DMS114 treated with DMSO at 0.1 percent for 48 hours (cell line): ENCODE results near the gene SEC63.
A peak's percentile ranks its signal among the peaks of the same experiment; 100 is the strongest.
"Not testable (repeated sequence)": the region's sequence is repeated elsewhere in the genome, so short reads cannot be mapped to it uniquely, and the experiment has no call there.

Source experiments
- DNase-seq: peaks from one replicate; lab custom pipeline; 2025; ENCODE audit not compliant: unreplicated experiment; lab: John Stamatoyannopoulos, UW

Gene SEC63

DNA sequence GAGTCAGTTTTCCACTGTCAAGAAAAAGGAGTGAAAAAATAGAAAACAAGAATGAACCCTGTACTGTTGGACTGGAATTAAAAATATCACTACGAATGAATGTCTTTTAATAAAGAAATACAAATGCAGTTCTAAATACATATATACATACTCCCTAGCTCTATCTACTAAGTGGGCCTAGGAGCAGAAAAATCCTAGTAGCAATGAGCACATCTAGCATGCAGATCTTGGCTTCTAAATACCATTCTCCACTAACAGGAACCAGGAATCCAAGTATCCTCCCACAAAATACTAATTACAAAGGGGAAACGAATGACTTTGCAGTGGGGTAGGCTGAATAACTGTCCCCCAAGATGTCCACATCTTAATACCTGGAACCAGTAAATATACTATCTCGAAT is 25.4 kb downstream of the SEC63 start:
- no peak for DNase-seq

DNA sequence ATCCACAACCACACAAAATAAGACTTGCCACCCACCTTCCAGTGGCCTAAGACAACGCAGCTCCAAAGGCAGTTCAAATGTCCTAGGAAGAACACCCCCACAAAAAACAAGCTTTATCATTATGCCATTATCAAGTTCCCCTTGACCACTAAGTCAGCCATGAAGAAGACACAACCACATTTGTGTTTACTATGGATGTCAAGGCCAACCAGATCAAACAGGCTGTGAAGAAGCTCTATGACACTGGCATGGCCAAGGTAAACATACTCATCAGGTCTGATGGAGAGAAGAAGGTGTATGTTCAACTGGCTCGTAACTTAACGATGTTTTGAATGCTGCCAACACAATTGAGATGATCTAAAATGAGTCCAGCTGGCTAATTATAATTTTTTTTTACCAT is 26.1 kb downstream of the SEC63 start:
- no peak for DNase-seq

DNA sequence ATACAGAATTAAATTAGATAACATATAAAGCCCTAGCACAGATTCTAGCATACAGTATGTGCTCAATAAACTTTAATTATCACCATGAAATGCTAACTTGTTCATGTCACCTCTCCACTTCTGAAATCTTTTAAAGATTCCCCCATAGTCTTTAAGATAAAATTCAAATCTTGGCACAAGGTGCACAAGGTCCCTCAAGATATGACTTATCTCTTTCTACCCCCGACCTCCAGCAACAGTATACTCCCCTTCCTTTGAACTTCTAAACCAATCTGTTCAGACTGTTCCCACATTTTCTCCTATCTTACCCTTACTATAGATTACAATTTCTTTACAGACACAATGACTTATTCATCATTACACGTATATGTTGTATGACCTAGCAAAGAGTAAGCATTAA is 29.0 kb downstream of the SEC63 start:
- DNase-seq = no peak

DNA sequence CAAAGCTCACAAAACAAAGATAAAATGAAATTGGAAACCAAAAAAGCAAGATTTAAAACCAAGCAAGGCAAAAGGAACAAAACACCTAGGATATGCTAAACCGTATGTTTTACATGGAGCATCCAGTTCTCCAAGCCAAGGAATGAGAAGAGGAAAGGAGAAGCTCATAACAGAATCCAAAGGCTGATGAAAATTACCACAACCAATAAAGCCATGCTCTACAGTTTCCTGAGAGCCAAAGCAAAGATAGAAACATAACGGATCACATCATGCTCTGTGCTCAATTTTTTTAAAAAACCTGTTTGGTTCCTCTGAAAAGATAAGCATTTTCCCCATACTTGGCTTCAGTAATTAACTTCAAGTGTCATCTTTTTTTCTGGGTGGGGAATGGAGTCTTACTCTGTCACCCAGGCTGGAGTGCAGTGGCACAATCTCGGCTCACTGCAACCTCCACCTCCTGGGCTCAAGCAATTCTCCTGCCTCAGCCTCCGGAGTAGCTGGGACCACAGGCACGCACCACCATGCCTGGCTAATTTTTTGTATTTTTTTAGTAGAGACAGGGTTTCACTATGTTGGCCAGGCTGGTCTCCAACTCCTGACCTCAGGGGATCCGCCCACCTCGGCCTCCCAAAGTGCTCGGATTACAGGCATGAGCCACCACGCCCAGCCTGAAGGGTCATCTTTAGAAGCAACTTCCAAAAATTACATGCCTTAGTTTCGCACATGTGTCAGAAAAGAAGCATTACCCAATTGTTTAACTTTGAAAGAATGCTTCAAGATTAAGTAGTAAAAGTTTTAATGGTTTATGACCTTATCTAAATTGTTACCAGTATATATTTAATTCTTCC is 31.1 kb downstream of the SEC63 start:
- DNase-seq = not testable (repeated sequence)

DNA sequence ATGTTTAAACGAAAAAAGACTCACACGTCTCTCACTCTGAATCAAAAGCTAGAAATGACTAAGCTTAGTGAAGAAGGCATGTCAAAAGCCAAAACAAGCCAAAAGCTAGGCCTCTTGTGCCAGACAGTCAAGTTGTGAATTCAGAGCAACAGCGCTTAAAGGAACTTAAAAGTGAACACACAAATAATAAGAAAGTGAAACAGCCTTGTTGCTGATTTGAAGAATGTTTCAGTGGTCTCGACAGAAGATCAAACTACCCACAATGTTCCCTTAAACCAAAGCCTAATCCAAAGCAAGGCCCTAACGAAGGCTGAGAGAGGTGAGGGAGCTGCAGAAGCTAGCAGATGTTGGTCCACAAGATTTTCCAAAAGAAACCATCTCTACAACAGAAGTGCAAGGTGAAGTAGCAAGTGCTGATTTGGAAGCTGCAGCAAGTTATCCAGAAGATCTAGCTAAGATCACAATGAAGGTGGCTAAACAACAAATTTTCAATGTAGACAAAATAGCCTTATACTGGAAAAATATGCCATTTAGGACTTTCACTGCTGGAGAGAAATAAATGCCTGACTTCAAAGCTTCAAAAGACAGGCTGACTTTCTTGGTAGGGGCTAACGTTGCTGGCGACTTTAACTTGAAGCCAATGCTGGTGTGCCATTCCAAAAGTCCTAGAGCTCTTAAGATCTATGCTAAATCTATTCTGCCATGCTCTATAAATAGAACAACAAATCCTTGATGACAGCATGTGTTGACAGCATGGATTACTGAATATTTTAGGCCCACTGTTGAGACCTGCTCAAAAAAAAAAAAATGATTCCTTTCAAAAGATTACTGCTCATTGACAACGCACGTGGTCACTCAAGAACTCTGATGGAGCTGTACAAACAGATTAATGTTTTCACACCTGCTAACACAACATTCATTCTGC is 40.3 kb downstream of the SEC63 start:
- DNase-seq = no peak

DNA sequence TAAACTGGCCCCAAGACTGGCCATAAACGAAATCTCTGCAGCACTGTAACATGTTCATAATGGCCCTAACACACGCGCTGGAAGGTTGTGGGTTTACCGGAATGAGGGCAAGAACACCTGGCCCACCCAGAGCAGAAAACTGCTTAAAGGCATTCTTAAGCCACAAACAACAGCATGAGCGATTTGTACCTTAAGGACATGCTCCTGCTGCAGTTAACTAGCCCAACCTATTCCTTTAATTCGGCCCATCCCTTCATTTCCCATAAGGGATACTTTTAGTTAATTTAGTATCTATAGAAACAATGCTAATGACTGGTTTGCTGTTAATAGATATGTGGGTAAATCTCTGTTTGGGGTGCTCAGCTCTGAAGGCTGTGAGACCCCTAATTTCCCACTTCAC is 41.0 kb downstream of the SEC63 start:
- not testable (repeated sequence) for DNase-seq

DNA sequence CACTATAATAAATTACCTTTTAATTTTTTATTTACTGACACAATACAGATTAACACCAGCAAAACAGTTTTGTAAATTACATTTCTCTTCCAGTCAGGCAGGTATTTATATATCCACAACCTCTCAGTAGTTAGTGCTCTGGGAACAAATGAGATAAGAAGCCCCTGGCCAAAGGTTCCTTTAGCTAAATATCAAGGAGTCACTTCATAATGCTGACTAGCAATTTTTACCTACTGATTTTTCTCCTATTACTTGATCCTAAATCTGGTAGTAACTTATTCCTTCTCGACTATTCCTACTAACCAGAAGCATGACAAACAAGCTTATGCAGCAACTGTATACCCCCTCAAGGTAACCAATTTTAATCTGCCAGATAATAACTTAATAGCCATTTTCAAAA is 46.3 kb downstream of the SEC63 start:
- no peak for DNase-seq

DNA sequence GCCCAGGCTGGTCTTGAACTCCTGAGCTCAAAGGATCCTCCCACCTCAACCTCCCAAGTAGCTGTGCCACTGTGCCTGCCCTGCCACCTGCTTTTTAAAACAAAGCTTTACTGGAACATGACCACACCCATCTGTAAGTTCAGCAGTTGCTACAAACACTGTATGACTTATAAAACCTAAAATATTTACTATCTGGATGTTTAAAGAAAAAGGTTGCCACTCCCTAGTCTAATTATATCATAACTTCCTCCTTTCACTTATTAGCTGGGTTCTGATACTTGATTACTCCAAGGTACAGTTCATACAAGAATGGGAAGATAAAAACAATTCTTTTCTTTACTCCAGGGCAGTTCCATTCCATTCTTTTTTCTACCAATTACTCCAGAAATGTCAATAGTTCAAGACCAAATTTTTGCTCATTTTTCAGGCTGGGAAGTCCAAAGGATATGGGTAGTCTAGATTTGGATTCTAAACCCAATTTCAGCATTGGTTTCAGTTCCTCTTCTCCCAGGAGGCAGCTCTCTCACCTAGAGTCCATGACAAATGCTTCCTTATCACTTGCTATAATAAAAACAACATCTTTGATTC is 63.1 kb downstream of the SEC63 start:
- no peak for DNase-seq

DNA sequence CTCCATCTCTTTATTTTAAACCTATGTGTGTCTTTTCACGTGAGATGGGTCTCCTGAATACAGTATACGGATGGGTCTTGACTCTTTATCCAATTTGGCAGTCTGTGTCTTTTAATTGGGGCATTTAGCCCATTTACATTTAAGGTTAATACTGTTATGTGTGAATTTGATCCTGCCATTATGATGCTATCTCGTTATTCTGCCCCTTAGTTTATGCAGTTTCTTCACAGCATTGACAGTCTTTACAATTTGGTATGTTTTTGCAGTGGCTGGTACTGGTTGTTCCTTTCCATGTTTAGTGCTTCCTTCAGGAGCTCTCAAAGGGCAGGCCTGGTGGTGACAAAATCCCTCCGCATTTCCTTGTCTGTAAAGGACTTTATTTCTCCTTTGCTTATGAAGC is 67.6 kb downstream of the SEC63 start:
- DNase-seq = not testable (repeated sequence)

DNA sequence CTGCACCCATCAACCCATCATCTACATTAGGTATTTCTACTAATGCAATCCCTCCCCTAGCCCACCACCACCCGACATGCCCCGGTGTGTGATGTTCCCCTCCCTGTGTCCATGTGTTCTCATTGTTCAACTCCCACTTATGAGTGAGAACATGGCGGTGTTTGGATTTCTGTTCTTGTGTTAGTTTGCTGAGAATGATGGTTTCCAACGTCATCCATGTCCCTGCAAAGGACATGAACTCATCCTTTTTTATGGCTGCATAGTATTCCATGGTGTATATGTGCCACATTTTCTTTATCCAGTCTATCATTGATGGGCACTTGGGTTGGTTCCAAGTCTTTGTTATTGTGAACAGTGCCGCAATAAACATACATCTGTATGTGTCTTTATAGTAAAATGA is 72.1 kb downstream of the SEC63 start:
- DNase-seq = not testable (repeated sequence)

DNA sequence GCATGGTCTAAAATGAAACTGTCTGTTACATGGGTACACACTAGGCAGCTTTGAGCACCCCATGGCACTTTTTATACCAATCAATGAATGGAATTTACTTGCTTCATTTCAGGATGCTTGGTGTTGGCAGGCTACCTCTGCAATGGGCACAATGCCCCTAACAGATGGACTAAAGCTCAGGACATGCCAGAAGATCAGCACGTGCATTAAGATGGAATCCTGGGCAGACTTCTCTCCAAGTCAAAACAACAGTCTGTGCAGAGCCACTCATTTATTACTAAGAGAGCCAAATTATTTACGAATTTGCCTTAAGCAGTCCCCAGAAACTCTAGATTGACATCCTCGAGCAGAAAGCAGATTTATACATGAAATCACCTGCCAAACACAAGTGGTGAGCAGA is 78.1 kb downstream of the SEC63 start:
- DNase-seq = no peak

DNA sequence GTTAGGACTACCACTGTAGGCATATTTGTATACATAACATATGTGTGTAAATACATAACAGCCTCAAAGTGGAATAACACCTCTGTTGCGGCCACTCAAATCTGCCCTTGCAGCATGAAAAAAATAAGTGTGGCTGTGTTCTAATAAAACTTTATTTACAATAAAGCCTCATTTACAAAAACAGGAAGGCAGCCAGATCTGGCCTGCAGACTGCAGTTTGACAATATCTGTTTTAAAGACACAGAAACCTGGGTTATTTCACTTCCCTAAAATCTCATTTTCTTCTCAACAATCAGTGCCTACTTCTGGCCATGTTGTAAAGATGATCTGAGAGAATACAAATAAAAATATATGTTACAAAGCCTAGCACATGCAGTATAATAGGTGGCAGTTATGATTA is 80.0 kb downstream of the SEC63 start:
- no peak for DNase-seq

DNA sequence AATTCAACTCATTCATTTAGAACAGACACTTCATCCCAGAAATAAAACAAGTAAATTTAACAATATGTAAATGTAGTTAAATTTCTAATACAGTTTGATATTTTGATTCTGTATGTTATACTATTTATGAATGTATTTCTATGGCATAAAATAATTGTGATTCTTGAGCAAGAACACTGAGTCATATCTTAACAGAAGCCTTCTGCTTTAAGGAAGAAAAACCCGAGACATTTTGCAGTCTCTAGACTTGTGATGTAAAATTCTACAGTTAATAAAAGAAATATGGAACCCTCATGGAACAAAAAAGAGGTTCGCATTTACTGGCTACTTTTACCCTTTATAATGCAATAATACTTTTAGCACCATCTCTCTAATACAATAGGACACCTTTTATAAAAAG is 86.0 kb downstream of the SEC63 start:
- no peak for DNase-seq

DNA sequence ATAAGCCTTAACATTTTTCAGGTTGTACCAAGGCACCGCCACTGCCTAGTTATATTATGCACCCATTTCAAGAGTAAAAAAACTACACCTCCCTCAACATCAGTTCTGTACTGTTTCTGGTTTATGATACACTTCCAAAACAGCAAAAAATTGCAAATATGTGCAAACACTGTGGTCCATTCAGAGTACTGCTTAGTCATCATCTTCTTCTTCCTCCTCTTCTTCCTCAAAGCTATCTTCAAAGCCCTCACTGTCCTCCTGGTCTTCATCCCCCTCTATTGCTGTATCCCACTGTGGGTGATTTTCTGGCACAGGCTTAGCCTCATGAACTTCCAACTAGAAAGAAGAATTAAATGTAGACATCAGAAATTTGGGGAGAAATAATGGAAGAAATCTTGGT is 86.5 kb downstream of the SEC63 start:
- DNase-seq = not testable (repeated sequence)

DNA sequence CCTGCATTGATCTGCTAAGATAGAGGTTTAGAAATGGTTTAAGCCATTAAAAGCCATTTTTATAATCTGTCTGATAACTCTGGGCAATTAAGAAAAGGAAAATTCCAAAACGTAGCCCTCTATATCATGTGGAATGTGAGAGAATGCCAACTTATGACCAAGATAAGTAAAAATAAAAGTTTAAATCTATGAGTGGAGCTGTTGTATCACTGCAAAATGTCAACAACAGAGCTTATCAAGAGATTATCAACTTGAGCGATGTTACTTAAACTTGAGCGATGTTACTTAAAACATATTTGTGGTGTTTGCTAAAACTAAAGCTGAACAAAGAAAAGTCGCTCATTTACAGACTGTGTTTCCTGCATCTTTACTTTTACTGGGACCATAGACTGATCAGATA is 87.0 kb downstream of the SEC63 start:
- no peak for DNase-seq

DNA sequence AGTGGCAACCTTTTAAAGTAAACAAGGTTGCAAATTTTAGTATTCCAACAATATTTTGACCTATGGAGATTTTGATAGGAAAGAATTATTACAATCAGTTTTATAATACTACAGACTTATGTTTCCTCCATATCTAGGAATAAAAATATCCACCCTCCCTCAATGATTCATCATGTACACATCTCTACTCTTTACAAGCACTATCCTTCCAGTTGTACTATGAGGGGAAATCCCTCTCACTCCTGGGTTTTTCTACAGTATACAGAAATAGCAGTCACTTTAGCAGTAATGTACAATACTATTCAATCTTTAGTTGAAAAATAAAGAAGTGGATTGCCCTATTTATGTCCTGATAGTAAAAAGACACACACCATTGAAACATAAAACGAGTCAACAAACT is 87.6 kb downstream of the SEC63 start:
- DNase-seq = no peak

DNA sequence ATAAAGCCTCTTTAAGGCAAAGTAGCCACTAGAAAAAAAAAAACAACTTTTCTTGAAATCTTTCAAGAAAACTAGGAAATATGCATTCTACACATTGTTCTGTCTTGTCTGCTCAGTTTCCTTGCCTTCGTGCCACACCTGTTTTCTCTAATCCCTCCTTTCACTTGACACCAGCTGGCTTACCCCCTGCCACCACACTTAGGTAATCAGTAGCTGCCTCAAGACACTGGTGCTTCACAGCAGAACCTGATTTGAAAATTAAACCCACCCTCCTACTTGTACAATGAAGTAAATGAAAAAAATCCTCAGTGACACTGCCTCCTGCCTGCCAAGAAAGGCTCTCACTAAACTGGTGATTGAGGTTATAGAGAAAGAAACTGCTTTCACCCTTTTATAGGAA is 88.1 kb downstream of the SEC63 start:
- no peak for DNase-seq

DNA sequence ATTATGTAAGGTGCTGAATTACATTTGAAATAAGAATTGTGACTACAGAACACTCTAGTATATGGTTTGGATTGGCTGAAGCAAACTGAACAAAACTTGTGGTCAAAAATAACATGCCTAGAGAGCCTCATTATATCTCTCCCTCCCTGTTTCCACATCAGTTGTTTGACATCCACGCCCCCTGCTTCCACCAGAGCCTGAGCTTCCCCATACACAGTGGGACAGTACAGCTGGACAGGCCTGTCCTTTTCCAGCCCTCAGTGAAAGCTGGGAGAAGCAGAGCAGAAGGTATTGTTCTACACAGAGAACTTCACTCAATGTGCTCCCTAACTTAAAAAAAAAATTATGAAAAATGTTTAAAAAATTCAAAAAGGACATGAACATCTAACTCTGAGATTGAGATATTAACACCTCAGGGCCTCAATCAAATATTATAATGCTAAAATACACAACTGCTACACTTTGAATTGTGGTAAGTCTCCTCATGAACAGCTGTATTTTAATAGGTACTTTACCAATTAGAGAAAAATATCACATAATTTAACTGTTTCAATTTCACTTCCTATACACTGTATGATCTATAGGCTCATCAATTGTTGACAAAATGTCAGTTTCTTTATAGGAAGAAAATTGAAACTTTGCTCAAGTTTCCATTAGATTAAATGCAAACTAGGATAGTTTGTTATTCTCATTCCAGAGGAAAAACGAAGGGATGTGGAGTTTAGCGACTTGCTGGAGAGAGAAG is 89.0 kb downstream of the SEC63 start:
- DNase-seq = no peak

DNA sequence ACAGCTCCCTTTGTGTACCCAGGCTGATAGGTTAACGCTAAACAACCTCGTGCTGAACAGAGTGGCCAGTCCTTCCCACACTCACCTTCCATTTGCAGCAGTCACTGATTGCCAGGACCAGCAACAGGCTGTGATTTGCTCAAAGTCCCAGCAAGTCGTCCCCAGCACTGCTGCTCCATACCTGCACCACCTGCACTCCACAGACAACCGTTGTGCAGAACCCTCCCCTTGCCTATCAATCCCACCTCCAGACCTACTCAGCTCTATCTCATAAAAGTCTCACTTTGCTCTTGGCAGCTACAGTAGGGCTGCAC is 90.7 kb downstream of the SEC63 start:
- DNase-seq = no peak

DNA sequence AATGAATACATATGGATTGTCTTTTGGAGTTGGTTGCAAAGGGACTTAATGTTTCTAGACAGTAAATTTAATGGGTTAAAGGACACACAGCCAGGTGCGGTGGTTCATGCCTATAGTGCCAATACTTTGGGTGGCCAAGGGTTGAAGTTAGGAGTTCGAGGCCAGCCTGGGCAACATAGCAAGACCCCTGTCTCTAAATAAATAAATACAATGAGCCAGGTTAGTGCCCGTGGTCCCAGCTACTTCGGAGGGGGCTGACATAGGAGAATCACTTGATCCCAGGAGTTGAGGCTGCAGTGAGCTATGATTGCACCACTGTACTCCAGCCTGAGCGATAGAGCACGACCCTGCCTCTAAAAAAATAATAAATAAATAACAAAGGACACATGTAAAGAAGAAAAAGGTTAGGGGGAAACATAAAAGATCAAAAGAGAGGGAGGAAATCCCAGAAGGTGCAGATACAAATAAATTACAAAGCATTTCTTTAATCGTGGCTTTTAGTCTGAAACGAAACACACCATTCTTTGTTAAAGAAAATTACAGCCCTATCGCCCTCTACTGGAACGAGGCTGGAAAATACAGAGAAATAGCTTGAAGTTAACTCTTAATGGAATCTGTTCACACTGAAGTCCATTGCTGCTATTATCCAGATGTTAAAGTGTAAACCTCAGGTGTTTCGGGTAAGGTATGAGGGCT is 91.3 kb downstream of the SEC63 start:
- DNase-seq = peak; percentile 25
